WTC11 (cell line): ENCODE data around the gene ALLC. TPM values are rescaled to one million over a fixed set of nuclear protein-coding genes. Genes with fewer than 3 reads are reported as not detected.

ENCODE experiments used
- ATAC-seq: fragments of 200-7000 bp; cut with Tn5 transposase; 2 replicates; pipeline ENCODE4 v1.10.0; 2021; ENCODE audit warnings: mild to moderate bottlenecking, moderate library complexity
- CTCF ChIA-PET: fragments of 300-600 bp; sonication (Branson Sonifier 250); formaldehyde crosslinking; loops from one replicate; lab custom pipeline; 2021; ENCODE audit warnings: antibody characterized with exemption; lab: Charles Lee
- POLR2A ChIA-PET: fragments of 350-600 bp; sonication (Branson Sonifier 250); formaldehyde crosslinking; loops from one replicate; lab custom pipeline; 2021; ENCODE audit warnings: antibody characterized with exemption; lab: Charles Lee
- DNase-seq: peaks from one replicate; pipeline ENCODE4 v3.0.0; 2021; ENCODE audit warnings: low spot score
- H3K27ac Mint-ChIP-seq: 2 replicates; pipeline ENCODE4 v1.8.0; 2021; ENCODE audit warnings: mixed read lengths
- H3K27me3 Mint-ChIP-seq: 2 replicates; pipeline ENCODE4 v1.8.0; 2021; ENCODE audit warnings: low read depth, mild to moderate bottlenecking, moderate library complexity, mixed read lengths
- H3K36me3 Mint-ChIP-seq: 2 replicates; pipeline ENCODE4 v1.8.0; 2021; ENCODE audit warnings: mixed read lengths
- H3K4me1 Mint-ChIP-seq: 2 replicates; pipeline ENCODE4 v1.8.0; 2022; ENCODE audit warnings: mixed read lengths
- H3K4me3 Mint-ChIP-seq: 2 replicates; pipeline ENCODE4 v1.8.0; 2021; ENCODE audit warnings: mild to moderate bottlenecking, moderate library complexity, mixed read lengths
- H3K9me3 Mint-ChIP-seq: 2 replicates; pipeline ENCODE4 v1.8.0; 2021; ENCODE audit warnings: mixed read lengths
- ATF1 ChIP-seq: sonication (generic); formaldehyde crosslinking; IDR thresholded peaks from 2 replicates; pipeline ENCODE4 v1.8.1; 2023; ENCODE audit warnings: mild to moderate bottlenecking, moderate library complexity, missing genetic modification reagents
- CBFB ChIP-seq: sonication (generic); formaldehyde crosslinking; IDR thresholded peaks from 2 replicates; pipeline ENCODE4 v1.8.1; 2022; ENCODE audit warnings: mild to moderate bottlenecking, low read depth, missing genetic modification reagents
- CREM ChIP-seq: sonication (generic); formaldehyde crosslinking; IDR thresholded peaks from 2 replicates; pipeline ENCODE4 v1.8.1; 2022; ENCODE audit warnings: mild to moderate bottlenecking, missing genetic modification reagents, moderate library complexity
- FOXK1 ChIP-seq: sonication (generic); formaldehyde crosslinking; IDR thresholded peaks from 2 replicates; pipeline ENCODE4 v1.8.0; 2022; ENCODE audit warnings: mild to moderate bottlenecking, moderate library complexity, missing genetic modification reagents
- FOXP1 ChIP-seq: sonication (generic); formaldehyde crosslinking; IDR thresholded peaks from 2 replicates; pipeline ENCODE4 v1.8.0; 2022; ENCODE audit warnings: missing genetic modification reagents, mild to moderate bottlenecking, moderate library complexity, borderline replicate concordance
- GABPB1 ChIP-seq: sonication (generic); formaldehyde crosslinking; IDR thresholded peaks from 2 replicates; pipeline ENCODE4 v1.8.1; 2023; ENCODE audit warnings: mild to moderate bottlenecking, missing genetic modification reagents
- GTF2I ChIP-seq: fragments of 250-450 bp; sonication (Bioruptor Pico); conservative IDR thresholded peaks from 2 replicates; pipeline ENCODE4 v1.4.0; 2021; ENCODE audit warnings: mild to moderate bottlenecking
- HMGA2 ChIP-seq: fragments of 250-450 bp; sonication (Bioruptor Pico); IDR thresholded peaks from 2 replicates; pipeline ENCODE4 v1.4.0; 2021; ENCODE audit warnings: mild to moderate bottlenecking, moderate library complexity
- IRF2 ChIP-seq: sonication (generic); formaldehyde crosslinking; IDR thresholded peaks from 2 replicates; pipeline ENCODE4 v1.8.0; 2022; ENCODE audit warnings: low read depth, missing genetic modification reagents, borderline replicate concordance
- KAT7 ChIP-seq: sonication (generic); formaldehyde crosslinking; IDR thresholded peaks from 2 replicates; pipeline ENCODE4 v1.8.1; 2023; ENCODE audit warnings: missing genetic modification reagents, mild to moderate bottlenecking, borderline replicate concordance
- NR2C2 ChIP-seq: sonication (generic); formaldehyde crosslinking; IDR thresholded peaks from 2 replicates; pipeline ENCODE4 v1.8.0; 2022; ENCODE audit warnings: mild to moderate bottlenecking, missing genetic modification reagents
- PRRX2 ChIP-seq: fragments of 250-450 bp; sonication (Bioruptor Pico); IDR thresholded peaks from 2 replicates; pipeline ENCODE4 v1.8.0; 2021; ENCODE audit warnings: mild to moderate bottlenecking
- SMAD4 ChIP-seq: sonication (generic); formaldehyde crosslinking; IDR thresholded peaks from 2 replicates; pipeline ENCODE4 v1.8.0; 2022; ENCODE audit warnings: mild to moderate bottlenecking, missing genetic modification reagents
- ZNF219 ChIP-seq: sonication (generic); formaldehyde crosslinking; IDR thresholded peaks from 2 replicates; pipeline ENCODE4 v1.8.0; 2023; ENCODE audit warnings: missing genetic modification reagents, mild to moderate bottlenecking, borderline replicate concordance
- ZNF317 ChIP-seq: sonication (generic); formaldehyde crosslinking; IDR thresholded peaks from 2 replicates; pipeline ENCODE4 v1.8.1; 2023; ENCODE audit warnings: low read depth, mild to moderate bottlenecking, moderate library complexity, missing genetic modification reagents, borderline replicate concordance
- ZNF416 ChIP-seq: fragments of 250-450 bp; sonication (Bioruptor Pico); IDR thresholded peaks from 2 replicates; pipeline ENCODE4 v1.9.0; 2021; ENCODE audit warnings: mild to moderate bottlenecking, inconsistent platforms
- total RNA-seq: library from RNA; stranded (reverse); gene quantifications from 3 replicates; pipeline ENCODE4 v1.2.3, GENCODE V29; 2021
- TF ChIP-seq, protein P1 (sequence below): sonication (generic); formaldehyde crosslinking; IDR thresholded peaks from 2 replicates; pipeline ENCODE4 v1.8.0; 2022; ENCODE audit warnings: mild to moderate bottlenecking, missing genetic modification reagents
- TF ChIP-seq, protein P2 (sequence below): sonication (generic); formaldehyde crosslinking; IDR thresholded peaks from 2 replicates; pipeline ENCODE4 v1.8.1; 2023; ENCODE audit warnings: mild to moderate bottlenecking, missing genetic modification reagents, moderate library complexity
- TF ChIP-seq, protein P3 (sequence below): fragments of 250-450 bp; sonication (Bioruptor Pico); conservative IDR thresholded peaks from 2 replicates; pipeline ENCODE4 v1.9.0; 2021; ENCODE audit warnings: mild to moderate bottlenecking
- TF ChIP-seq, protein P4 (sequence below): sonication (generic); formaldehyde crosslinking; IDR thresholded peaks from 2 replicates; pipeline ENCODE4 v1.8.0; 2023; ENCODE audit warnings: missing genetic modification reagents
- TF ChIP-seq, protein P5 (sequence below): fragments of 250-450 bp; sonication (Bioruptor Pico); IDR thresholded peaks from 2 replicates; pipeline ENCODE4 v1.9.0; 2021; ENCODE audit warnings: mild to moderate bottlenecking
- TF ChIP-seq, protein P6 (sequence below): sonication (generic); formaldehyde crosslinking; IDR thresholded peaks from 2 replicates; pipeline ENCODE4 v1.8.0; 2023; ENCODE audit warnings: missing genetic modification reagents, mild to moderate bottlenecking, borderline replicate concordance
- TF ChIP-seq, protein P7 (sequence below): fragments of 250-450 bp; sonication (Bioruptor Pico); IDR thresholded peaks from 2 replicates; pipeline ENCODE4 v1.9.0; 2021; ENCODE audit warnings: moderate library complexity, mild to moderate bottlenecking, inconsistent platforms, borderline replicate concordance
- TF ChIP-seq, protein P8 (sequence below): sonication (generic); formaldehyde crosslinking; IDR thresholded peaks from 2 replicates; pipeline ENCODE4 v1.8.1; 2022; ENCODE audit warnings: mild to moderate bottlenecking, moderate library complexity, missing genetic modification reagents

The ALLC gene
- total RNA-seq, 1 experiment from 2014 or later: not detected

DNA sequence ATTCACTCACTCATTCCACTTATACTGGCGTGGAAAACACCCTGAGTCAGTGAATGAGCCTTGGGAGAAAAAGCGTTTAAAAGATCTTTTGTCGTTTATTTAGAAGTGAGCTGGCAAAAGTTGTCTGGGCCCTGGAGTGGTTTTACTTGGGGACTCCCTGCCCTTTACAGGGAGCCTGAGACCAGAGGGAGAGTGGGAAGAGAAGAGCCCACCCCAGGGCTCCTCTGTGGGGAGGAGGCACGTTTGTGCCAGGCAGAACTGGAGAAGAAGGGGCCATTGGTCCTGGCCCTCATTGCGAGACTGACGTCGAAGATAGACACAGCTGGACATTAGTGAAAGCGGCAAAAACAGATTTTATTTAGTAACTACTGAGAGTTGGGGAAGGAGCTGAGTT lies 71.1 kb downstream of the ALLC start (continued):
- TF ChIP-seq, protein P1, sequence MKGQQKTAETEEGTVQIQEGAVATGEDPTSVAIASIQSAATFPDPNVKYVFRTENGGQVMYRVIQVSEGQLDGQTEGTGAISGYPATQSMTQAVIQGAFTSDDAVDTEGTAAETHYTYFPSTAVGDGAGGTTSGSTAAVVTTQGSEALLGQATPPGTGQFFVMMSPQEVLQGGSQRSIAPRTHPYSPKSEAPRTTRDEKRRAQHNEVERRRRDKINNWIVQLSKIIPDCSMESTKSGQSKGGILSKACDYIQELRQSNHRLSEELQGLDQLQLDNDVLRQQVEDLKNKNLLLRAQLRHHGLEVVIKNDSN (CRISPR knock-in tag): no peak
- TF ChIP-seq, protein P2, sequence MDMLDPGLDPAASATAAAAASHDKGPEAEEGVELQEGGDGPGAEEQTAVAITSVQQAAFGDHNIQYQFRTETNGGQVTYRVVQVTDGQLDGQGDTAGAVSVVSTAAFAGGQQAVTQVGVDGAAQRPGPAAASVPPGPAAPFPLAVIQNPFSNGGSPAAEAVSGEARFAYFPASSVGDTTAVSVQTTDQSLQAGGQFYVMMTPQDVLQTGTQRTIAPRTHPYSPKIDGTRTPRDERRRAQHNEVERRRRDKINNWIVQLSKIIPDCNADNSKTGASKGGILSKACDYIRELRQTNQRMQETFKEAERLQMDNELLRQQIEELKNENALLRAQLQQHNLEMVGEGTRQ (CRISPR knock-in tag): no peak
- no peak for TF ChIP-seq HMGA2 (CRISPR knock-in tag)
- TF ChIP-seq, protein P3, sequence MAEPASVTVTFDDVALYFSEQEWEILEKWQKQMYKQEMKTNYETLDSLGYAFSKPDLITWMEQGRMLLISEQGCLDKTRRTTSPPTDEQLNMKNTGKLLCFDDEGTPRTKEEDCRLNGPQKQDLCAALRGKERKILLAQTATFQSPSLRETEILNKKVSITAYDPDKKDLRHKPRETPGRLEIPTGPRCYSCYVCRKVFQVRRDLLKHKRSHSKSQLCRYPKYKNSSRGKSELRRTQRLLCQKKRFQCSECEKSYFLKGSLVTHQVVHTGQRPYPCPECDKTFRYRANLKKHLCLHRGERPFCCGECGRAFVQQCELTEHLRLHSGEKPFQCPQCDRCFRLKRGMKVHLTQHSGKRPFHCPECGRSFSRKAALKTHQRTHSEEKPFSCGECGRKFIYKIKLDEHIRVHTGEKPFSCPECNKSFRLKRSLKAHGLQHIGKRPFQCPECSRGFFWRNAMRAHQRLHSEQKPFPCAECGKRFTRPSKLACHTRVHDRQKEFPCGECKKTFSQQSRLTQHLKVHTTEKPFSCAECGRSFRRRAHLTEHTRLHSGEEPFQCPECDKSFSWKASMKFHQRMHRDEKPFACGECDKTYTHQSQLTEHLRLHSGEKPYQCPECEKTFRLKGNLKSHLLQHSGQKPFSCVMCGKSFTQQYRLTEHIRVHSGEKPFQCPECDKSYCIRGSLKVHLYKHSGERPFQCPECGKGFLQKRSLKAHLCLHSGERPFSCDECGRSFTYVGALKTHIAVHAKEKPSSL (CRISPR knock-in tag): no peak
- no peak for TF ChIP-seq ZNF219
- no peak for TF ChIP-seq ATF1 (CRISPR knock-in tag)
- TF ChIP-seq, protein P4, sequence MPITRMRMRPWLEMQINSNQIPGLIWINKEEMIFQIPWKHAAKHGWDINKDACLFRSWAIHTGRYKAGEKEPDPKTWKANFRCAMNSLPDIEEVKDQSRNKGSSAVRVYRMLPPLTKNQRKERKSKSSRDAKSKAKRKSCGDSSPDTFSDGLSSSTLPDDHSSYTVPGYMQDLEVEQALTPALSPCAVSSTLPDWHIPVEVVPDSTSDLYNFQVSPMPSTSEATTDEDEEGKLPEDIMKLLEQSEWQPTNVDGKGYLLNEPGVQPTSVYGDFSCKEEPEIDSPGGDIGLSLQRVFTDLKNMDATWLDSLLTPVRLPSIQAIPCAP: no peak
- TF ChIP-seq GTF2I (CRISPR knock-in tag): no peak
- TF ChIP-seq CBFB (CRISPR knock-in tag): no peak
- TF ChIP-seq GABPB1 (CRISPR knock-in tag): no peak
- TF ChIP-seq, protein P5, sequence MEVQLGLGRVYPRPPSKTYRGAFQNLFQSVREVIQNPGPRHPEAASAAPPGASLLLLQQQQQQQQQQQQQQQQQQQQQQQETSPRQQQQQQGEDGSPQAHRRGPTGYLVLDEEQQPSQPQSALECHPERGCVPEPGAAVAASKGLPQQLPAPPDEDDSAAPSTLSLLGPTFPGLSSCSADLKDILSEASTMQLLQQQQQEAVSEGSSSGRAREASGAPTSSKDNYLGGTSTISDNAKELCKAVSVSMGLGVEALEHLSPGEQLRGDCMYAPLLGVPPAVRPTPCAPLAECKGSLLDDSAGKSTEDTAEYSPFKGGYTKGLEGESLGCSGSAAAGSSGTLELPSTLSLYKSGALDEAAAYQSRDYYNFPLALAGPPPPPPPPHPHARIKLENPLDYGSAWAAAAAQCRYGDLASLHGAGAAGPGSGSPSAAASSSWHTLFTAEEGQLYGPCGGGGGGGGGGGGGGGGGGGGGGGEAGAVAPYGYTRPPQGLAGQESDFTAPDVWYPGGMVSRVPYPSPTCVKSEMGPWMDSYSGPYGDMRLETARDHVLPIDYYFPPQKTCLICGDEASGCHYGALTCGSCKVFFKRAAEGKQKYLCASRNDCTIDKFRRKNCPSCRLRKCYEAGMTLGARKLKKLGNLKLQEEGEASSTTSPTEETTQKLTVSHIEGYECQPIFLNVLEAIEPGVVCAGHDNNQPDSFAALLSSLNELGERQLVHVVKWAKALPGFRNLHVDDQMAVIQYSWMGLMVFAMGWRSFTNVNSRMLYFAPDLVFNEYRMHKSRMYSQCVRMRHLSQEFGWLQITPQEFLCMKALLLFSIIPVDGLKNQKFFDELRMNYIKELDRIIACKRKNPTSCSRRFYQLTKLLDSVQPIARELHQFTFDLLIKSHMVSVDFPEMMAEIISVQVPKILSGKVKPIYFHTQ (CRISPR knock-in tag): no peak
- TF ChIP-seq, protein P6, sequence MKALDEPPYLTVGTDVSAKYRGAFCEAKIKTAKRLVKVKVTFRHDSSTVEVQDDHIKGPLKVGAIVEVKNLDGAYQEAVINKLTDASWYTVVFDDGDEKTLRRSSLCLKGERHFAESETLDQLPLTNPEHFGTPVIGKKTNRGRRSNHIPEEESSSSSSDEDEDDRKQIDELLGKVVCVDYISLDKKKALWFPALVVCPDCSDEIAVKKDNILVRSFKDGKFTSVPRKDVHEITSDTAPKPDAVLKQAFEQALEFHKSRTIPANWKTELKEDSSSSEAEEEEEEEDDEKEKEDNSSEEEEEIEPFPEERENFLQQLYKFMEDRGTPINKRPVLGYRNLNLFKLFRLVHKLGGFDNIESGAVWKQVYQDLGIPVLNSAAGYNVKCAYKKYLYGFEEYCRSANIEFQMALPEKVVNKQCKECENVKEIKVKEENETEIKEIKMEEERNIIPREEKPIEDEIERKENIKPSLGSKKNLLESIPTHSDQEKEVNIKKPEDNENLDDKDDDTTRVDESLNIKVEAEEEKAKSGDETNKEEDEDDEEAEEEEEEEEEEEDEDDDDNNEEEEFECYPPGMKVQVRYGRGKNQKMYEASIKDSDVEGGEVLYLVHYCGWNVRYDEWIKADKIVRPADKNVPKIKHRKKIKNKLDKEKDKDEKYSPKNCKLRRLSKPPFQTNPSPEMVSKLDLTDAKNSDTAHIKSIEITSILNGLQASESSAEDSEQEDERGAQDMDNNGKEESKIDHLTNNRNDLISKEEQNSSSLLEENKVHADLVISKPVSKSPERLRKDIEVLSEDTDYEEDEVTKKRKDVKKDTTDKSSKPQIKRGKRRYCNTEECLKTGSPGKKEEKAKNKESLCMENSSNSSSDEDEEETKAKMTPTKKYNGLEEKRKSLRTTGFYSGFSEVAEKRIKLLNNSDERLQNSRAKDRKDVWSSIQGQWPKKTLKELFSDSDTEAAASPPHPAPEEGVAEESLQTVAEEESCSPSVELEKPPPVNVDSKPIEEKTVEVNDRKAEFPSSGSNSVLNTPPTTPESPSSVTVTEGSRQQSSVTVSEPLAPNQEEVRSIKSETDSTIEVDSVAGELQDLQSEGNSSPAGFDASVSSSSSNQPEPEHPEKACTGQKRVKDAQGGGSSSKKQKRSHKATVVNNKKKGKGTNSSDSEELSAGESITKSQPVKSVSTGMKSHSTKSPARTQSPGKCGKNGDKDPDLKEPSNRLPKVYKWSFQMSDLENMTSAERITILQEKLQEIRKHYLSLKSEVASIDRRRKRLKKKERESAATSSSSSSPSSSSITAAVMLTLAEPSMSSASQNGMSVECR (CRISPR knock-in tag): no peak
- TF ChIP-seq IRF2 (CRISPR knock-in tag): no peak

DNA sequence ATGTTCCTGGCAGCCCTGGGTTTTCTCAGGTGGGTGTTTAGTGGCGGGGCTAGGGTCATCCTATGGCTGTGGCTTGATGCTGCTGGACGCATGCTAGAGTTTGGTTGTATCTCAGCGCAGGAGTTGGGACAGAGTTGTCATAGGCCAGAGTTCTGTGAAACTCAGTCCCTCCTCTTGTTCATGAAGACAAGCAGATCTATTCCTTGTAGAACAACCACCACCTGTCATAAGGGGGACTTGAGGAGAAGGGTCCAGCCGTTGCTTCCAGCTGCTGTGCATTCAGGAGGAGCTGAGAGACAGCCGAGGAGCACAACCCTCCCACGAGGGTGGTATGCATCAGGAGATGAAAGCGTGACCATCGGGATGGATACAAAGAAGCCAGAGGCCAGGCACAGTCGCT lies 71.8 kb downstream of the ALLC start:
- H3K9me3 Mint-ChIP-seq: peaks cover 76% of the 10 kb centered on the region
- CTCF ChIA-PET: no interaction called here
- TF ChIP-seq FOXP1 (CRISPR knock-in tag): no peak
- no peak for TF ChIP-seq IRF2 (CRISPR knock-in tag)
- TF ChIP-seq SMAD4 (CRISPR knock-in tag): no peak
- no peak for TF ChIP-seq PRRX2 (CRISPR knock-in tag)
- no peak for TF ChIP-seq ZNF416 (CRISPR knock-in tag)
- TF ChIP-seq NR2C2: no peak
- no peak for TF ChIP-seq CREM
- TF ChIP-seq, protein P7, sequence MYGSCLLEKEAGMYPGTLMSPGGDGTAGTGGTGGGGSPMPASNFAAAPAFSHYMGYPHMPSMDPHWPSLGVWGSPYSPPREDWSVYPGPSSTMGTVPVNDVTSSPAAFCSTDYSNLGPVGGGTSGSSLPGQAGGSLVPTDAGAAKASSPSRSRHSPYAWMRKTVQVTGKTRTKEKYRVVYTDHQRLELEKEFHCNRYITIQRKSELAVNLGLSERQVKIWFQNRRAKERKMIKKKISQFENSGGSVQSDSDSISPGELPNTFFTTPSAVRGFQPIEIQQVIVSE (CRISPR knock-in tag): no peak
- TF ChIP-seq ZNF317: no peak
- TF ChIP-seq KAT7 (CRISPR knock-in tag): no peak
- TF ChIP-seq, protein P8, sequence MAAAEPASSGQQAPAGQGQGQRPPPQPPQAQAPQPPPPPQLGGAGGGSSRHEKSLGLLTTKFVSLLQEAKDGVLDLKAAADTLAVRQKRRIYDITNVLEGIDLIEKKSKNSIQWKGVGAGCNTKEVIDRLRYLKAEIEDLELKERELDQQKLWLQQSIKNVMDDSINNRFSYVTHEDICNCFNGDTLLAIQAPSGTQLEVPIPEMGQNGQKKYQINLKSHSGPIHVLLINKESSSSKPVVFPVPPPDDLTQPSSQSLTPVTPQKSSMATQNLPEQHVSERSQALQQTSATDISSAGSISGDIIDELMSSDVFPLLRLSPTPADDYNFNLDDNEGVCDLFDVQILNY: no peak
- TF ChIP-seq FOXK1 (CRISPR knock-in tag): no peak

More for the DNA sequence above, 71.8 kb downstream of the ALLC start:
- H3K27me3 Mint-ChIP-seq: peaks cover 14% of the 10 kb centered on the region
- no peak for DNase-seq
- H3K4me1 Mint-ChIP-seq: no peaks in the 10 kb centered on the region
- H3K4me3 Mint-ChIP-seq: no peak overlapping the region
- no peak for ATAC-seq
- POLR2A ChIA-PET: no interaction called here
- no peak overlapping the region for H3K27ac Mint-ChIP-seq
- H3K36me3 Mint-ChIP-seq: peaks cover 60% of the 10 kb centered on the region
